Suppressor macrophage (primary cell): ENCODE data around the gene HSDL1.

ENCODE experiments used
- DNase-seq, 4 experiments: peaks; one replicate each; pipeline ENCODE4 v3.0.0-alpha.2; 2020 to 2022

HSDL1 gene

DNA sequence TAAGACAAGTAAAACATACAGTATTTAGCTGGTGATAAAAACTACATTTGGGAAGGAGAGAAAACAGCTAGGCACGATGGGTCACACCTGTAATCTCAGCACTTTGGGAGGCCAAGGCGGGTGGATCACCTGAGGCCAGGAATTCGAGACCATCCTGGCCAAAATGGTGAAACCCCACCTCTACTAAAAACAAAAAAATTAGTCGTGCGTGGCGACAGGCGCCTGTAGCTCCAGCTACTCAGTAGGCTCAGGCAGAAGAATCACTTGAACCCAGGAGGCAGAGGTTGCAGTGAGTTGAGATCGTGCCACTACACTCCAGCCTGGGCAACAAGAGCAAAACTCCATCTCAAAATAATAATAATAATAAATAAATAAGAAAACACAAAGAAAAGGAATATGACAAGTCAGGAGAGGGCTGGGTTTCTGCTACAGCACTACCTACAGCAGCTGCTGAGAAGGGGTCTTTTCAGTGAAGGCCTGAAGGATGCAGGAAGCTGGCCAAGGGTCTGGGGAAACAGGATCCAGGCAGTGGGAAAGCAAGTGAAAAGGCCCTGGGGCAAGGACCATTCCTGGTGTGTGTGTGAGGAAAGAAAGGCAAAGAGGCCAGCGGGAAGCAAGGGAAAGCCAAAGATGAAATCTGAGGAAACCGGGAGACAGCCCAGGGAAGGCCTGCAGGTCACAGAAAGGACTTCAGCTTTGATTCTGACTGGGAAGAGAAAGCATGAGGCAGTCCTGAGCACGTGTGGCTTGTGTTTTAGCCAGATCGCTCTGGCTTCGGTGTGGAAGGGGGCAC is 38.8 kb downstream of the HSDL1 start:
- no peak for DNase-seq

DNA sequence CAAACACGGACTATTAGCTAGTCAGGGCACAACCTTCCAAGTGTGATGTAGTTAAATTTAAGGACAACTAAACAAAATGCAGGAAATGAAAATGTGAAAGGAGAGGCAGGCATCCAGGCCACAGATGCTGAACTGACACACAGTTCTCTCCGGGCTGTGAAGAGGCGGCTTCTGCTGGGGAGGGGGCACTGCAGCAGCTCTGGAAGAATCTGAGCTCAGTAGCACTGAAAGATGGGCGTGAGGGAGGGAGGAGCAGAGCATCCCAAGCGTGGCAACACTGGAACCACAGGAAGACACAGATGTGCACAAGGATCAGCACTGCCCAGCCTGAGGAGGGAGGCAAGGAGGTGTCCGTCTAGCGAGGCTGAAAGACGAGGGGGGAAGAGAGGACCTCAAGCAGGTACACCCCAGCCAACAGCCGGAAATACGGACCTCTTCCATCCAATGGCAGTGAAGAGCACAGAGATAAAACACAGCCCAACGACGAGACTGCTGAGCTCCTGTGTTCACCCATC is 39.6 kb downstream of the HSDL1 start:
- no peak for DNase-seq

DNA sequence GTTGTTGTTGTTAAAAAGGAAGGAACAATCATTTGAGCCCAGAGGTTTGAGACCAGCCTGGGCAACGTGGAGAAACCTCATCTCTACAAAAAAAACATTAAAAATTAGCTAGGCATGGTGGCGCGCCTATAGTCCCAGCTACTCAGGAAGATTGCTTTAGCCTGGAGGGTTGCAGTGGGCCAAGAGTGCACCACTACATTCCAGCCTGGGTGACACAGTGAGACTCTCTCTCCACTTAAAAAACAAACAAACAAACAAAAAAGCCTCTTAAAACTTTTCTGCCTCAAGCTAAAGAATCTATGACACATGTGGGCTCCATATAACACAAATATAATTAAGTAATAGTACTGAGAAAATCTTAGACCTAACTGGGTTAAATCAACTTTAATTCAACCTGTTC is 40.7 kb downstream of the HSDL1 start:
- no peak for DNase-seq

DNA sequence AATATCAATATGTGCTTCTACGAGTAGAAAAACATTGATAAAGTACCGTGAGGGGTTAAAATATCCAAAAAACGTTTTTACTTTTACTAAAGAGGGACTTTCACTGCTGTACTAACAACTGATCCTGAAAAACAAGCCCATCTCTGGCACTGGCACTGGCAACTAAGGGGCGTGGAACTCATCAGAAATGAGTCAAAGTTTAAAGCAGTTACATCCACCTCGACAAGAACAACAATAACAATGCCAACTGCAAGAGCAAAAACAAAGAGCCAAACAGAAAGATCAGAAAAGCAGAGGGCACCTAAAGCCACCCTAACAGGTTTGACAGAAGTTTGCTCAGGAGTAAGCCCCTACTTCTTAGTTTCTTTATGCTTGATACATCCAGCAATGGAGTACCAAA is 41.3 kb downstream of the HSDL1 start:
- no peak for DNase-seq

DNA sequence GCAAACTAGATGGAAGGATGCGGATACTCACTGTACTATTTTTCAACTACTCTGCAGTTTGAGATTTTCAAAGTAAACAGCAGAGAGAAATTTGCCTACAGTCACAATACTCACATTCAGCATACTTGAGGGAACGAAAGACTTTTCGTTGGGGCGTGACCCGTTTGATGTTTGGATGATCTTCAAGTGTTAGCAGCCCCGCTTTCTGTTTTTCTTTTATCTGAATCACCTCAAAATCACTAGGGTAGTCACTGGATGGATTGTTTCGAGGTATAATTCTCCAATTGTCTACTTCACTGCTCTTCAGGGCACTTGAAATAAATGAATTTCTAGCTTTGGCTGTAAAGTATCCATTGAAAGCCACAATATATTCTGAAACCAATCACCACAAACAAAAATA is 46.0 kb downstream of the HSDL1 start:
- no peak for DNase-seq

DNA sequence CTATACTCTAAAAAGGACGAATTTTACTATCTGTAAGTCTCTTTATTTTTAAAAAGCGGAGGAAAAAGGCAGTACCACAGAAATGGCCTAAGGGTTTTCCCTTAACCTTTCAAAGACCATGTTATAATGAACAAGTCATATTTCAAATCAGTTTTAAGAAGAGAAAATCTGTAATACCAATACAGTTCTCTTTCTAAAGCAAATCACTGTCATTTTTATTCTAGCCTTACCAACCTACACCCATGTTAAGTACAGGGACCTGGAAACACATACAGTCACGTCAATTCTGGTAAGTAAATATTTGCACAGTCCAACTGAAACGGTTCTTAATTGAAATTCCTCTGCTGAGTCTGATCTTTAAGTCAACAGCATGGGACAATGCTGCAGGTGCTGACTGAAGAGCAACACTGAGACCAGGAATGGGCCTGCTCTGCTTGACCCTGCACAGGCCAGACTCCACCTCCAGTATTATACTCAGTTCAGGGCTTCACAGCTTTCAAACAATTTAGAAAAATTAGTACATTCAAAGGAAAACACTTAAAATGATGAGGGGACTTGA is 48.5 kb downstream of the HSDL1 start:
- DNase-seq: no peak

DNA sequence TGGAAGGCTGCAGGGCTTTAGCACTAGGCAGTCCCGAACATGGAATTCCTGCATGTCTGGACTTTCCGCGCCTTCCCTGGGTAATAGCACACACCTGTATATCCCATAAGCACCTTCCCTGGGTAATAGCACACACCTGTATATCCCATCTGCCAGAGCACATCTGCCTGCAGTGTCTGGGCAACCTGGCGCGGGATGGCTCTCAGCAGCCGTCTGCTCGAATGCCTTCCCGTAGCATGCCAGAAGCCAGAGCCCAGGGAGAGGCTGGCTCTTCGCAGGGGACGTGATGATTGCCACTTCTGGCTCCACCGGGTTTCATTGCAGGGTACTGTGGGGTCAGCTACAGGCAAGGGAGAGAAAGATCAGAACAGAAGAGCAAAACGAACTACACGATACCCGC is 49.5 kb downstream of the HSDL1 start:
- no peak for DNase-seq

DNA sequence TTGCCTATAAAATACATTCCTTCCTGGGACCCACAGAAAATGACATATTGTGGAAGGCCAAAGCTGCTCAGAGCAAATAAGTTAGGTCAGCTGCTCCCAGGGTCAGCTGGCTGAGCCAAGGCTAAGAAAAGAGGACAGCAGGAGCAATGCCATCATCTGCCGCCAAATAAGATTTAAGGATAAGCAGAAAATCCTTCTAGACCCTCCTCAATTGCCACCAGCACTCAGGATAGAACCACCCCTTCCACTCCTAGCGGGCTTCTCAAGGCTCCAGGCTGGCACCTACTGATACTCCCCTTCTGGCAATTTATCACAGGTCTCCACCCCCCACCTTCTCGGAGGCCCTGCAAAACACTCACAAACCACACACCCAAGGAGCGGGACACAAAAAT is 51.1 kb downstream of the HSDL1 start:
- no peak for DNase-seq

DNA sequence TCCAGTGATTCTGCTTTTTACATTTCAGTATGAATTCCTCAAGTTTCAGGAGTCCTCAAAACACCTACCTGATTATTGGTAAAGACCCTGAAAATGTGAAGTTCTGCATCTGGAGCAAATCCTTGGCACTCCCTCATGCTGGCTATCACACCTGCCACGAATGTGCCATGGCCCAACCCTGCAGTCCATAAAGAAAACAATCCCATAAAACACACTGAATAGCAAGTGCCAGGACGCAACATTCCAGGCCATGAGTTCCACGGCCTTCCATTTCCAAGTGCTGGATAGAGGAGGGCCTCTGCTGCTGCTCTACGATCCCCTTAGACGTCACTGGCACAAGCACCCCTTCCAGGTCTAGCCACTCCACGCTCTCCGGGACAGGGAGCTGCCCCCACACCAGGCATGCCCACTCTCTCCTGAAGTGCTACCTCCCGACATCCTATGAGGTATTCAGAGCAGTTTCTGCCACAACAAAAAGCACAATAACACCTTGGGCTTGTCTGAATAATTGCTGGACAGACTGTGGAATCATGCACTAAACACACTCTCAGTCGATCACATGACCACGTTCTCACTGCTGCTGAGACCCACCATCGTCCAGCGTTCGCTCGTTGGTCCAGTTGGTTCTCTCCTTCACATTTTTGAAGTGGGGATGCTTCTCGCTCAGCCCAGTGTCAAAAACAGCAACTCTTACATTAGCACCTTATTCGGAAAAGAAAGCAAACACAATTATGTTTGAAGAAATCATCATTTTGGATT is 51.7 kb downstream of the HSDL1 start:
- no peak for DNase-seq

DNA sequence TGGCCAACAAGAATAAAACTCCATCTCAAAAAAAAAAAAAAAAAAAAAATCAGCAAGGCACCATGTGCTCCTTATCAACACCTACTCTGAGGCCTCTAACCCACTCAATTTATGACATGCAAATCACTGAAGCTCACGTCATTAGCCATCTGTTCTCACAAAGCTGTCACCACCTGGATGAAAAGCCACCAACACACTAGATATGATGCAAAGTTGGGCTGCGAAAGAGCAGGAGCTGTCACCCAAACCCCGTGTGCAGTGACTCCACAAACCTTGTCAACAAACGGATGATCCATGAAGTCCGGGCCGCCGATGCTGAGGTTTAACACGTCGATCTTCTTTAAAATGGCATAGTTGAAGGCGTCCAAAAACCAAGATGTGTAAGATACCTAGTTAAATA is 53.5 kb downstream of the HSDL1 start:
- DNase-seq: no peak

DNA sequence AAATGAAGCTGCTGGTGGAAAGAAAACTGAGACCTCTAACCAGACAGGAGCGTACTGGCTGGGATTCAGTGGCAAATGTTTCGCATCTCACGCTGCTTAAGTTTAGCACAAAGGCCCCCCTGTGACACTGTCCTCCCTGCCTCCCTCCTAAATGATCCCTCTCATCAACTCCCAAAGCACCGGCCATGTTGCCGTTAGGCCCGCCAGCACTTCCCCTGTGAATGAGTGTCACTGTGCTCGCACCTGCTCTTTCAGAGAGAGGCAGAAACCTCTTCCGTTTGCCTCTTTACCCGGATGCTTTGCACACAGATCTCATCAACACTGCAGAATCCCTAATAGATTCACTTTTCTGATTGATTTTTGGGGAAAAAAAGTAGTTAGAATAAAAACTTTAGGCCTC is 54.8 kb downstream of the HSDL1 start:
- no peak for DNase-seq

DNA sequence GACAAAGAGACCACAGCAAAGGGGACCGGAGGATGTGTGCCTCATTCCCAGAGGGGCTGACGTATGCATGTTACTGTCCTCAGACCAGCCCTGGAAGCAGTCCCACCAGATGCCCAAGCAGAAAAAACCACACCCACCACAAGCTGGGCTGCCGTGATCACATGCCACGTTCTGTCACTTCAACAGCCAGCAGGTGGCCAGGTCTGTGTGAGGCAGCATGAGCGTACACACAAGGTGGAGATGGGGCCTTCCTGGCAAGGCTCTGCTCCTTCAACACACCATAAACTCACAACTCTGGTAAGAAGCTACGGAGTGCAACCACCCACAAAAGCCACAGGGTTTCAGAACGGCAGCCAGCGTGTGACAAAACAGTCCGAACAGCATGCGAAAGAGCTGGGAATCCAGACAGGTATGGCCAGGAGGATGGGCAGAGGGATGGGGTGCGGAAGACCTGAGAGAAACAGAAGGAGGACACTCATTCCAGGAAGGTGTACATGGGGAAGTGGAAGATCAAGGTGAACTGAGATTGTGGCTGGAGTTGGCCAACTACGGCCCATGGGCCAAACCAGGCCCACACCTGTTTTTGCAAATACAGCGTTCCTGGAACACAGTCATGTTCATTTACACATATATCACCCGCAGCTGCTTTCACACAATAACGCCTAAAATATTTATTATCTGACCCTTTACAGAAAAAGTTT is 56.1 kb downstream of the HSDL1 start:
- no peak for DNase-seq

DNA sequence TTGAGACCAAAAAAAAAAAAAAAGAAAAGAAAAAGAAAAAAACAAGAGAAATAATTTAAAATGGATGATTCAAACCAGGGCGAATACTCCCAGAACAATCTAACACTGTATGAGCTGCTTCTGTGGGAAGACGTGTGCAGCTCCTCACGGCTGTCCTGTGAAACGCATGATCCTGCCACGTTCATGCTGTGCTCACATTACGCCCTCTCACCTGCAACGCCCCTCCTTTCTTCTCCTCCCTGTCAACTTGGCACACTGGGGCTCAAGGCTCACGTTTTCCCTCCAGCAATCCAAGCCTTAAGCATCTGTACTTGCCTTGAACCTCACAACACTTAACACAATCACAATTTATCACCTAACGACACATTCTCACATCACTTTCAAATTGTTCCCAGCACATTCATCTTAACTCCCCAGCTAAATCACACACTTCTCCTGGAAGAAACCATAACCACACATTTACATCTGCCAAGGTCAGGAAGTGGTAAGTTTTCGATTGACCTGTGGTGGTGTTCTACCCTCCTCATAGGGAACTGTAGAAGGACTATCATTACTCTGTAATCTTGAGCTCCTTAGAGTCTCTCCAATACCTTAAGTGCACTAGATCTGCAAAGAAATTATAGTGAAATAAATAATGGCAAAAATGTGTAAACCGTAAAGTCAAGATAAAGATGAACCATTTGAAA is 57.4 kb downstream of the HSDL1 start:
- DNase-seq: no peak

DNA sequence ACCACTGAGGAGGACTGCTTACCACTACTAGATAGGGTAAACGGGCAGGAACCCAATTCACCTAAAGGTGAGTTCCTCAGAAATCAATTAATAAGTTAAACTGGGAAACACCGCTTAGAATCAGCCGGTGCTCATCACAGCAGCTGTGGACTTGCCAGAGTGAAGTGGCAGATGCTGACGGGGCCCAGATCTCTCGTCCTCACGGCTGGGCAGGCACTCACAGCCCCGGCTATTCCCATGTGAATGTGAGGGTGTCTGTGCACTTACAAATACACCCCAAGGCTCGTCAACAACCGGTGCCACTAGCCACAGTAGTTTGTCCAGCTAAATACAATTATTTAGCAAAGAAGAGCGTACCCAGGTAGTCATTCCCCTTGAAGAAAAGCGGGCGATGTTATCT is 58.0 kb downstream of the HSDL1 start:
- no peak for DNase-seq

DNA sequence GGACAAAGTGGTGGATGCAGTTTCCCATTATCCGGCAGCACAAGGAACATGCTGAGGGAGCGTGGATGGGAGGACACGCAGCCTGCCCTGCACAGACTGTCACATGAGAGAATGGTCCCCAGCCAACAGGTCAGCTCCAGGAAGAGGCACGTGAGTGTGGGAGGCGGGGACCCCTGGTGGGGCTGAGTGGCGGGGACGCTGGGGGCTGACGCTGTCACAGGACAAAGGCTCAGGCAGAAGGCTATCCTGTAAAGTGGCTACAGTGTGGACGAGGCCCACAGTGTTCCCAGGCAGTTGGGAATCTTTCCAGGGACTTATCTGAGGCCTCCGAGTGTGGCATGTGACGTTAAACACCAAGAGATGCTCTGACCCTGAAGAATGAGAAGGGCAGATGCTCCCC is 58.6 kb downstream of the HSDL1 start:
- no peak for DNase-seq

DNA sequence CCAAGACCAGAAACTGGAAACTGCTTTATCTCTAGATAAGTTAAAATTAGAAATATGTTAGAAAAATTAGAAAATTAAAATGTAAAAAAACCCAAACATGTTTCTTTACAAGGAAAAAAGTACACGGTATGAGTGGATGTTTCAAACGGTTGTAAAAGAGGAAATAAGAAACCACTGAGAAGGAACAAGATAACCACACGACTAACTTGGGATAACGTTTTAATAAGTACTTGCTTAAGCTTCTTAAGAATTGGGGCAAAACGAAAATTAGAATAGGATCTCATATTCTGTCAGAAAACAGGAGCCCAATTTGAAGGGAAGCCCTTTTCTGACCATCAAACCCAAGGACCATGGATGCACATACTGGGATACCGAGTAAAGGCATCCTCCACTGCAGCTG is 59.2 kb downstream of the HSDL1 start:
- DNase-seq: peak in 3 of 4 experiments; percentile 8 to 71 (median 67)

DNA sequence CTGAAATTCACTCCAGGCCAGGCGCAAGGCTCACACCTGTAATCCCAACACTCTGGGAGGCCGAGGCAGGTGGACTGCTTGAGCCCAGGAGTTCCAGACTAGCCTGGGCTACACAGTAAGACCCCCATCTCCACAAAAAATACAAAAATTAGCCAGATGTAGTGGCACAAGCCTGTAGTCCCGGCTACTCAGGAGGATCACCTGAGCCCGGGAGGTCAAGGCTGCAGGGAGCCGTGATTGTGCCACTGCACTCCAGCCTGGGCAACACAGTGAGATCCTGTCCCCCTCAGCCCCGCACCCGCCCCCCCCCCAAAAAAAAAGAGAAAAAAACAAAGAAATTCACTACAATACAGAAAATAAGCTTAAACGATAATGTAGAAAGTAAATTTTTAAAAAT is 59.7 kb downstream of the HSDL1 start:
- DNase-seq: no peak

DNA sequence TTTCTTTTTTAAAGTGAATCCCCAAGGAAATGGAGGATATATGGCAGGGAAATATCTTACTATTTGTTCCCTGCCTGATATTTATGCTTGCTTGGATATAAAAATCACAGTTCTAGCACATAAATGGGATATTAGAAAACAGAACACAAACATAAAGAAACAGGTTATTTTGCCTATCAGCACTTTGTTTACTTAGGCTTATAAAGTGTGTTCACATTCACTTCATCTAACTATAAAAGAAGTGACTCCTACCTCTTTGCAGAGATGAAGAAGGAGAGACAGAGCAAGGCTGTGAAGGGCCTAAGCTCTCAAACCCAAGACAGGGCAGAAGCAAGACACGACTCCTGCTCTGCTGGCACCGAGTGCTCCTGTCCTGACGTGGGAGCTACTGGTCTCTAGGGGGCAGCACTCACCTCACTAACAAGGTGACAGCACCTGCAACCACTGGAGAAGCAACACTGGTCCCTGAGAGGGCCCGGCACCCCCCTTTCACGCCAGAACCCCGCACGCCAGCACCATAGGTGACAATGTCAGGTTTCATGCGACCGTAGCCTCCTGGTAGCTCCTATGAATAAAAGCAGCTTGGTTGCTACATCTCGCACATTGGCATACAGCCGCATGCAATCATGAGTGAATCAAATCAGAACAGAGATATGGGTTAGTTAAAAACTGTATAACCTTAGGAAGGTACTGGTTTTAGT is 60.3 kb downstream of the HSDL1 start:
- peak; percentile 22 to 53 (median 42) for DNase-seq

DNA sequence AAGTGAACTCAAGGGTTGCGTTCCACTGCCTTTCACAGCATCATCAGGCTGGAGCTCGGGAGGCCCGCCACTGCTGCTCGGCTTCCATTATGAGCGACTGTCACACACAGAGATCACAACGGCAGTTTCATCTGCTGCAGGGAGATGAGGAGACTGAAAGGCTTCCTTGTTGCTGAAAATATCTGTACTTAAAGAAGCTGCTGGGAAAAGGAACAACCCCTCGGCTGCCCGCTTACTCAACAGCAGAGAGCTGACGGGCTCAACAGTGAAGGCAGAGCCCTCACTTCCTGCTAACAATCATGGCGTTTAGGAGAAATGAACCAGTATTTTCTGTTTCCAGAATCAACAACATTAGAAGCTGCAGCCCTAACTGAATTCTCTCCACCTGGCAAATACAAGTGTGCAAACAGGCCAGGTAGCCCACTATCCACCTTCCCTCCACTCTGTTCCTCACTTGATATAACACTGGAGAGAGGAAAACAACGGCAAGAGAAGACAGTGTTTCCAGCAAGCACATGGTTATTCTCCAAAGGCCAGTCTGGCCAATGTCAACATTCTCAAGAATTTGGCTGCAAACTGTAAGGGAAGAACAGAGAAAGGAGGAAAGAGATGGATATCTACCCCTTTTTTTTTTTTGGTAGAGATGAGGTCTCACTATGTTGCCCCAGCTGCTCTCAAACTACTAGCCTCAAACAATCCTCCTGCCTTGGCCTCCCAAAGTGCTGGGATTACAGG is 62.0 kb downstream of the HSDL1 start:
- DNase-seq: peak; percentile 72 to 86 (median 82)

DNA sequence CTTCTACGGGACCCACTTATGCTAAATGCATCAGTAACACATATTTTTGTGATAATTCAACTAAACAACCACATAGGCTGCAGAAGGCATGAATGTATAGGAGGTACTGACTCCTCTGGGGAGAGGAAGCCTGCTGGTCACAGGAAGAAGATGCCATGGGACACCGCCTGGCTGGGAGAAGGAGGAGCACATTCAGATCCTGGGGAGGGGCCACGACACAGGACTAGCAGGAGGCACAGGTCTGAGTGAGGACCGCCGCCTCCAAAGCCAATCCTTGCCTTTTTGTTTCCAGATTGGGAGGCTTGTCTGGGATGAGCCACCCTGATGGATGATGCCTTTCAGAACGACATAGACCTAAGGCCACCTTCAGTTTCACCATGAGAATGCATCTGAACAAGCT is 62.9 kb downstream of the HSDL1 start:
- DNase-seq: no peak

DNA sequence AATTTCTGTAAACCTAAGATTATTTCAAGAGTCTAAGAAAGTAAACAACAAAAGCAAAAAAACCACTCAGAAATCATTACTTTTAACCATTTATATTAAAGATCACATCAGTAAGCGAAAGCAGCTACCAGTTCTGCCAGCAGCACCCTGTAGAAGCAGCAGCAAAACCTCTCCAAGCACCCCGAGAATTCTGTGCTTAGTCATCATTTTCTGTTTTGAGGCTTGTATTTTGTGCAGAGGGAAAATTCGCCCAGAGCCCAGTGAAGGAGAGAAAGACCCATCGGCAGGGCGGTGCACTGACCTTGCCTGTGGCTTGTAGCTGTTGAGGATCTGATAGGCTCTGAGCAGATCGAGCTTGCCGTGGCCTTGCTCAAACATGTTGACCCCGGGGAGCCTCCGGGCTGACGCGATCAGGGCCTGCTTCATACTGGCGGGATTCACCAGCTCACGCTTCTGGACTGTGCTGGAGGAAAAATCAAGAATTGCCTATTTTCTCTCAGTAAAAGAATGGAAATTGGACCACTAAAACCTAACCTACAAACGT is 63.5 kb downstream of the HSDL1 start:
- DNase-seq: no peak
